ENCODE measurements around the gene CCDC198.

CCDC198 gene

GRCh38 chr14:57493467-57494181 lies at the start of gene CCDC198:
TSS of gene CCDC198 (minus strand) at chr14:57493857. CDS start at chr14:57493715, 142 bp downstream.
- DNase-seq (ENCODE audit: extremely low read depth in 1 of 2, low read depth in 1 of 2) = no peak

GRCh38 chr14:57533214-57533613 lies 39.6 kb upstream of the CCDC198 start:
- DNase-seq (ENCODE audit: extremely low read depth in 1 of 2, low read depth in 1 of 2) = no peak

GRCh38 chr14:57530571-57530970 lies 36.9 kb upstream of the CCDC198 start:
- no peak for DNase-seq (ENCODE audit: extremely low read depth in 1 of 2, low read depth in 1 of 2)

- no peak for DNase-seq (ENCODE audit: extremely low read depth in 1 of 2, low read depth in 1 of 2)
Measured at GRCh38 chr14:57526942-57527341, 33.3 kb upstream of the CCDC198 start.

GRCh38 chr14:57519043-57519442 lies 25.4 kb upstream of the CCDC198 start:
- DNase-seq (ENCODE audit: extremely low read depth in 1 of 2, low read depth in 1 of 2) = no peak

- no peak for DNase-seq (ENCODE audit: extremely low read depth in 1 of 2, low read depth in 1 of 2)
Measured at GRCh38 chr14:57512220-57512619, 18.6 kb upstream of the CCDC198 start.

GRCh38 chr14:57508756-57509155 lies 15.1 kb upstream of the CCDC198 start:
- no peak for DNase-seq (ENCODE audit: extremely low read depth in 1 of 2, low read depth in 1 of 2)

GRCh38 chr14:57502586-57503254 lies 9.1 kb upstream of the CCDC198 start:
- no peak for DNase-seq (ENCODE audit: extremely low read depth in 1 of 2, low read depth in 1 of 2)

GRCh38 chr14:57501039-57501557 lies 7.4 kb upstream of the CCDC198 start:
- DNase-seq (ENCODE audit: extremely low read depth in 1 of 2, low read depth in 1 of 2) = no peak

- DNase-seq (ENCODE audit: extremely low read depth in 1 of 2, low read depth in 1 of 2) = no peak
Measured at GRCh38 chr14:57498659-57499058, 5.0 kb upstream of the CCDC198 start.

GRCh38 chr14:57498035-57498434 lies 4.4 kb upstream of the CCDC198 start:
- no peak for DNase-seq (ENCODE audit: extremely low read depth in 1 of 2, low read depth in 1 of 2)

- no peak for DNase-seq (ENCODE audit: extremely low read depth in 1 of 2, low read depth in 1 of 2)
Measured at GRCh38 chr14:57495416-57495815, 1.8 kb upstream of the CCDC198 start.

- no peak for DNase-seq (ENCODE audit: extremely low read depth in 1 of 2, low read depth in 1 of 2)
Measured at GRCh38 chr14:57492859-57493258, 798 bp downstream of the CCDC198 start.

GRCh38 chr14:57491640-57492039 lies 2.0 kb downstream of the CCDC198 start:
- no peak for DNase-seq (ENCODE audit: extremely low read depth in 1 of 2, low read depth in 1 of 2)

GRCh38 chr14:57487771-57488170 lies 5.9 kb downstream of the CCDC198 start:
- no peak for DNase-seq (ENCODE audit: extremely low read depth in 1 of 2, low read depth in 1 of 2)

GRCh38 chr14:57486767-57487379 lies 6.8 kb downstream of the CCDC198 start:
- no peak for DNase-seq (ENCODE audit: extremely low read depth in 1 of 2, low read depth in 1 of 2)

- no peak for DNase-seq (ENCODE audit: extremely low read depth in 1 of 2, low read depth in 1 of 2)
Measured at GRCh38 chr14:57485635-57486034, 8.0 kb downstream of the CCDC198 start.

- no peak for DNase-seq (ENCODE audit: extremely low read depth in 1 of 2, low read depth in 1 of 2)
Measured at GRCh38 chr14:57482120-57482519, 11.5 kb downstream of the CCDC198 start.

GRCh38 chr14:57480051-57480450 lies 13.6 kb downstream of the CCDC198 start:
- DNase-seq (ENCODE audit: extremely low read depth in 1 of 2, low read depth in 1 of 2) = no peak

- no peak for DNase-seq (ENCODE audit: extremely low read depth in 1 of 2, low read depth in 1 of 2)
Measured at GRCh38 chr14:57479197-57479596, 14.5 kb downstream of the CCDC198 start.

- DNase-seq (ENCODE audit: extremely low read depth in 1 of 2, low read depth in 1 of 2) = no peak
Measured at GRCh38 chr14:57478050-57478449, 15.6 kb downstream of the CCDC198 start.

- DNase-seq (ENCODE audit: extremely low read depth in 1 of 2, low read depth in 1 of 2) = no peak
Measured at GRCh38 chr14:57470909-57471308, 22.7 kb downstream of the CCDC198 start.
